Right cardiac atrium (tissue), 5 donors: ENCODE results near the gene ALDH3A2. TPM values are rescaled to one million over a fixed set of nuclear protein-coding genes. Genes with fewer than 3 reads are reported as not detected.

Experiments
- ATAC-seq, 2 donors: fragments of 200-7000 bp; cut with Tn5 transposase; one replicate each; pipeline versions ENCODE4 v1.8.0 to v1.9.1; 2020; ENCODE audit warnings: moderate library complexity in 2 of 2, mild to moderate bottlenecking in 1 of 2
- DNase-seq, 3 donors: peaks; one replicate each; pipeline ENCODE4 v3.0.0-alpha.2; 2020
- H3K27ac ChIP-seq: one replicate; pipeline ENCODE4 v1.5.1; 2013; ENCODE audit warnings: mild to moderate bottlenecking, low read length, control low read depth, moderate library complexity
- H3K27me3 ChIP-seq: one replicate; pipeline ENCODE4 v1.6.1; 2013; ENCODE audit not compliant: control insufficient read depth, insufficient read depth
- H3K4me1 ChIP-seq: one replicate; pipeline ENCODE4 v1.6.1; 2013; ENCODE audit warnings: low read length; ENCODE audit not compliant: control insufficient read depth, insufficient read depth
- H3K4me3 ChIP-seq: one replicate; pipeline ENCODE4 v1.5.1; 2013; ENCODE audit warnings: low read length, control low read depth
- H3K9me3 ChIP-seq: one replicate; pipeline ENCODE4 v1.6.1; 2013; ENCODE audit warnings: low read length; ENCODE audit not compliant: control insufficient read depth
- WGBS: extraction: QIAGEN DNeasy Blood & Tissue Kit; methylation state at CpG from one replicate; pipeline ENCODE4 v1.1.7; 2013; 5-methylcytosine and 5-hydroxymethylcytosine counted together
- intact Hi-C, 4 donors: fragments of 100-400 bp; cut with DNase I; formaldehyde crosslinking; loops; one replicate each; pipeline versions ENCODE4 v1.11.0 to v1.14.0; 2022 to 2023
- polyA plus RNA-seq: library from polyadenylated mRNA; stranded (reverse); fragments of 200-250 nt; gene quantifications from one replicate; pipeline ENCODE4 v1.2.3, GENCODE V29; 2013
- total RNA-seq, 4 donors: library from RNA; stranded (reverse); fragmentation: NEBNext Ultra II Directional; extraction: Animal tissue kit (Norgen Biotek cat#: 25700); gene quantifications; one replicate each; pipeline ENCODE4 v1.2.1, GENCODE V29; 2021
- donor health status: healthy with polysubstance abuse.
- donor health status: DM: no; HTN: yes; CAD: no.
- donor health status: DM: no; HTN: no; CAD: no.
- donor health status: DM: no; HTN: yes; CAD: no; lungs with severe emphysema.
- donor health status: DM: yes; HTN: yes; CAD: no.

The ALDH3A2 gene
- total and polyA plus RNA-seq, 5 donors, result 24.4 to 51.9 (median 38.3) TPM

DNA sequence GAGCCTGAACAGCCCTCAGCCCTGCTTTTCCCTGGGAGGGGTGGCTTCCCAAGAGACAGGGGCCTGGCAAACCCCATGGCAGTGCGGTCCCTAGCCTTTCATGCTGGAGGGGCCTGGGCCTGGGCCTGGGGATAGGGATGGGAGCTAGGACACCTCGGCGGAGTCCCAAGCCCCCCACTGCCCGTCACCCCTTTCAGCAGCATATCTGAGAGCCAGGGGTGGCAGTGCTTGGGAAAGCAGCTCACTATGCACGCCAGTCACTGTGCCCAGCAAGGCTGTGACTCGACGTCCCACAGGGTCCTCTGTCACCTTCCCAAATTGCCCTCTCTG is 68.4 kb downstream of the ALDH3A2 start:
- WGBS, result 89% methylated on average over 7 of the region's 7 CpGs
- Histone ChIP-seq H3K27me3 (no peaks in the 10 kb centered on the region), H3K9me3 (no peaks in the 10 kb centered on the region), H3K4me1 (no peaks in the 10 kb centered on the region), H3K27ac (no peak overlapping the region), H3K4me3 (no peak overlapping the region)
- ATAC-seq (no peak), DNase-seq (no peak)
- intact Hi-C loops, result no loop called here

- no peak for ATAC-seq
- no peak for DNase-seq
- Histone ChIP-seq H3K4me3 (no peak overlapping the region), H3K4me1 (no peaks in the 10 kb centered on the region), H3K27me3 (no peaks in the 10 kb centered on the region), H3K27ac (no peak overlapping the region), H3K9me3 (no peaks in the 10 kb centered on the region)
- intact Hi-C loops, result no loop called here
- WGBS, result 82% methylated on average over 10 of the region's 10 CpGs
Observed at GRCh38 chr17:19717411-19717908, 68.9 kb downstream of the ALDH3A2 start.

- Histone ChIP-seq H3K27ac (no peak overlapping the region), H3K4me1 (no peaks in the 10 kb centered on the region), H3K9me3 (no peaks in the 10 kb centered on the region), H3K4me3 (no peak overlapping the region), H3K27me3 (no peaks in the 10 kb centered on the region)
- ATAC-seq (no peak), DNase-seq (no peak)
- intact Hi-C loops, result no loop called here
- WGBS, result 85% methylated on average over 12 of the region's 12 CpGs
Observed at GRCh38 chr17:19718041-19718612, 69.6 kb downstream of the ALDH3A2 start.

DNA sequence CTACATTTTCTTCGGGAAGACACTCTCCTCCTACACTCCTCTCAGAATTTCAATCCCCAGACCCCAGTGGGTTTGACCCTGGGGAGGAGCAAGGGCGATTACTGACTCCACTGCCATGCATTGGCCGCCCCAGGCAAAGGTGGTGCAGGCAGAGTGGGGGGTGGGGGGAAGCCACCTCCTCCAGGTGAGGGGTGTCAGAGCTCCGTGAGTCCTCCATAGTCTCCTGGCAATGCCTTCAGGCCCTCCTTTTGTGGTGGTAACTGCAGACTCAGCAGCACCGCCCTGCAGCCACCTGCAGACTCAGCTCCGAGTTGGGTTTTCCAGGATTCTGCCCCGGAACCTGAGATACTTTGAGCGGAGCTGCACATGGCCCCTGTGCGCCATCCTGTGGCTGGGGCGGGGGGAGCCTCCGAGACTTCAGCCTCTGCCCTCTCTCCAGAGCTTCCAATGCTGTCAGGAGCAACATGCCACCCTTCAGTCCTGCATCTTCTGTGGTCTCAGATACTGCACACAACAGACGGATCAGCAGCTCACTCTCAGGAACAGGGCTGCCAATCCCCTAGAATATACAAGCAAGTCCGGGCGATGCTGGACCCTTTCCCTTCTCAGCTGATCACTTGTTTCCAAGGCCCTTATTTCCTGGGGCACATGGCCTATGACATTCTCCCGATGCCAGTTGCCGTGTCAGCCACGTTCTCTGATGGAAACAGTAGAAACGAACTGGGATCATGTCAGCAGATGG is 70.2 kb downstream of the ALDH3A2 start:
- no peak for DNase-seq
- Histone ChIP-seq H3K27ac (no peak overlapping the region), H3K27me3 (no peaks in the 10 kb centered on the region), H3K9me3 (no peaks in the 10 kb centered on the region), H3K4me3 (no peak overlapping the region), H3K4me1 (no peaks in the 10 kb centered on the region)
- 79% methylated on average over 18 of the region's 18 CpGs for WGBS
- no peak for ATAC-seq
- intact Hi-C loops, result no loop called here

GRCh38 chr17:19719355-19720209 is 71.0 kb downstream of the ALDH3A2 start:
- H3K4me3 ChIP-seq, result no peak overlapping the region
- H3K27me3 ChIP-seq, result no peaks in the 10 kb centered on the region
- no peaks in the 10 kb centered on the region for H3K4me1 ChIP-seq
- intact Hi-C loops, result no loop called here
- H3K9me3 ChIP-seq, result no peaks in the 10 kb centered on the region
- no peak overlapping the region for H3K27ac ChIP-seq
- WGBS, result 93% methylated on average over 23 of the region's 23 CpGs
- DNase-seq (no peak), ATAC-seq (no peak)

DNA sequence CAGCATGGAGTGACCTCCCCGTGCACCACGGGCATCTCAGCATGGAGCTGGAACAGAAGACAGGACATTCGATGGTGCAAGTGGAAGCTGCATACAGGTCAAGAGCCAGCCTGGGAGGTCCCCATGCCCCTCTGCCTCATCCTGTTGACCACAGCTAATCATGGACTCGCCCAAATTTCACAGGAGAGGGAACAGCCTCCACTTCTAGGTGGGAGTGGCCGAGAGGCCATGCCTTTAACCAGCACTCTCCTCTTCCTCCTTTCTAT is 71.6 kb downstream of the ALDH3A2 start:
- Histone ChIP-seq H3K9me3 (no peaks in the 10 kb centered on the region), H3K4me1 (no peaks in the 10 kb centered on the region), H3K4me3 (no peak overlapping the region), H3K27me3 (no peaks in the 10 kb centered on the region), H3K27ac (no peak overlapping the region)
- intact Hi-C loops, result no loop called here
- ATAC-seq (no peak), DNase-seq (no peak)
- 85% methylated on average over 5 of the region's 5 CpGs for WGBS

GRCh38 chr17:19720631-19721426 is 72.3 kb downstream of the ALDH3A2 start:
- intact Hi-C loops, result no loop called here
- DNase-seq (no peak), ATAC-seq (no peak)

GRCh38 chr17:19723964-19724363 is 75.4 kb downstream of the ALDH3A2 start:
- no peak overlapping the region for H3K27ac ChIP-seq
- H3K27me3 ChIP-seq, result no peaks in the 10 kb centered on the region
- intact Hi-C loops, result no loop called here
- no peaks in the 10 kb centered on the region for H3K9me3 ChIP-seq
- no peak for ATAC-seq
- 100% methylated on average over 1 of the region's 1 CpG for WGBS
- H3K4me1 ChIP-seq, result peaks cover 8% of the 10 kb centered on the region
- peak in 1 of 3 donors; percentile 2 for DNase-seq
- H3K4me3 ChIP-seq, result no peak overlapping the region

More at GRCh38 chr17:19720631-19721426, 72.3 kb downstream of the ALDH3A2 start:
- no peaks in the 10 kb centered on the region for H3K27me3 ChIP-seq
- no peaks in the 10 kb centered on the region for H3K9me3 ChIP-seq
- no peaks in the 10 kb centered on the region for H3K4me1 ChIP-seq
- H3K4me3 ChIP-seq, result no peak overlapping the region
- H3K27ac ChIP-seq, result no peak overlapping the region
- WGBS, result 55% methylated on average over 9 of the region's 9 CpGs

DNA sequence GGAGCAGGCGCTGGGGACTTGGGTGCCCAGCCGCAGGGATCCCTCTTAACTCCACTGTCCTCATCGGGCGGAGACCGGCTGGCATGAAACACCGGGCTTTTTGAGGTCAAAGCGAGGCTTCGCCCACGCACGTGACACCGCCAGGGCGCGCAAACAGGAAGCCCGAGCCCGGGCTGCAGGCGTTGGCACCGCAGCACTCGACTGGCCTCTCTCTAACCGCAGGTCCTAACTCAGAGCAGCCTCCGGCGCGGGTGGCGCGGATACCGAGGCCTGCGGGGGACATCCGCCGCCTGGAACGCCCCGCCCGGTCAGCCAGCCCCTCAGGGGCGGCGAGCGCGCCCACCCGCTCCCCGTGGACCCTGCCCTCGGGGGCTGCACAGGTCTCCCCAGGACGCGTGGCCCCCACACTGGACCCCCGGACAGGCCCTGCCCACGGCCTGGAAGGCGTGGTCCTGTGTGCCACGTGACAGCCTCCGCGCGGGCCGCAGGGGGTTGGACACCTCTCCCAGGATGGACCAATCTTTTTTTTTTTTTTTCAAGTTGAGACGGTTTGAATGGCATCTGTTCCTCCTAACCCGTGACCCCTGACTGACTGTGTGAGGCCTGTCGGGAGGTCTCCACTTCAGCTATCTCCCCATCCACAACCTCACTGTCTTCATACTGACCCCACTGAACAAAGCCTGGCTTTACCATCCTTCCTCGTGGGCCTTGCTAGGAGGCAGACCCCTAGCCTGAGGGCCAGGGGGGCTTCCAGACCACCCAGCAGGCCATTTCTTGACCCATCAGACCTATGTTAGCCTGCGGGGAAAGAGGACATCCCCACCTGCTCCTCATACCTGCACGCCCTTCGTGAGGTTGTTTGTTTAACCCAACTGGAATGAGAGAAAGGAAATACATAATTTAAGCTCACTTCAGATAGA is 76.2 kb downstream of the ALDH3A2 start:
- peaks cover 8% of the 10 kb centered on the region for H3K4me1 ChIP-seq
- peak; percentile 27 to 39 for ATAC-seq
- intact Hi-C loops, result no loop called here

DNA sequence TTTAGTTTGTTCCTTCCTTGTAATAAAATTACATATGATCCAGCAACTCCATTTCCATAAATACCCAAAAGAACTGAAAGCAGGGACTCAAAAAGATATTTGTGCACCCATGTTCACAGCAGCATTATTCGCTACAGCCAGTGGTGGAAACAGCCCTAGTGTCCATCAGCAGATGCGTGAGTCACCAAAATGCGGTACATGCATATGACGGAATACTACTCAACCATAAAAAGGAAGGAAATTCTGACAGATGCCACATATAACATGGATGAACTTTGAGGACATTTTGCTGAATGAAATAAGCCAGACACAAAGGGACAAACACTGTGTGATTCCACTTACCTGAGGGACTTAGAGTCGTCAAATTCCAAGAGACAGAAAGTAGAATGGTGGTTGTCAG is 76.9 kb downstream of the ALDH3A2 start:
- Histone ChIP-seq H3K27me3 (no peaks in the 10 kb centered on the region), H3K4me1 (peaks cover 8% of the 10 kb centered on the region), H3K9me3 (no peaks in the 10 kb centered on the region), H3K27ac (no peak overlapping the region), H3K4me3 (no peak overlapping the region)
- 94% methylated on average over 5 of the region's 5 CpGs for WGBS
- DNase-seq (no peak), ATAC-seq (no peak)
- intact Hi-C loops, result no loop called here

More for the DNA sequence above, 76.2 kb downstream of the ALDH3A2 start:
- DNase-seq, result peak; percentile 69 to 89 (median 88)
- Histone ChIP-seq H3K4me3 (peak overlapping the region; percentile 14), H3K27ac (no peak overlapping the region), H3K9me3 (no peaks in the 10 kb centered on the region), H3K27me3 (no peaks in the 10 kb centered on the region)
- WGBS, result 41% methylated on average over 55 of the region's 55 CpGs
